ENCODE data around the gene ACE.

ACE gene

DNA sequence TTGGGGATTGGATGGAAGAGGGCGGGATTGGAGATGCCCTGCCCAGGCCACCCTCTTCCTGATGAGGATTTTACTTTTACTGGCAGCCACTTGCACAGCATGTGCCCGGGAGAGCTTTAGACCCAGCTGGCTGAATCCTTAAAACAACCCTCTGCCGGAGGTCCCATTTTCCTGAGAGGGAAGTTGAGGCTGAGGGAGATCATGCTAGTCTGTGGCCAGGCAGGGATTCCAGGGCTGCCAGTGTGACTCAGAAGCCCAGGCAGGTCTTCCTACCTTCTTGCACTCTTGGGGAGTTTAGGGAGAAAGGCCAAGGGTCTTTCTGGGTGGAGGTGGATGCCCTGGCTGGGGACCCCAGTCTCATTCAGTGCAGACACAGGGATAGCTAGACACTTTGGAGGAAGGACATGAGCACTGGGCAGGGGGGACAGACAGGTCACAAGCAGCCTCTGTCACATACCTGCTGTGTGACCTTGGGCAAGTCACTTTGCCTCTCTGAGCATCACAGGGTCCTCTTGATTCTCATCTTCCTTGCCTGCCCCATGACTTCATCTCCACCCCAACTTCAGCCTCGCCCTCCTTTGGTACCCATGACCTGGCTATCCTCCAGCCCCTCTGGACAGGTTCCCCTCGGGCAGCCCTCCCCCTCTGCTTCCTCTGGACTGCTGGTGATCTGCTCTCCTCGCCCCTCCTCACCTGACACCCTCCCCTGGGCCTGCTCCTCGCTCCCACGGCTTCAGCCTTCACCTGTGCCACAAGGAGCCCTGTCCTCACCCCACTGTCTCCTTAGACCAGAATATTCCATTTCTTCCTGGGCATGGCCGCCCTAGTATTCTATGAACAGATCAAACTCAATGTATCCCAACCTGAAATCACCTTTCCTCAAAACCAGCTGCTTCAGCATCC lies 62.1 kb downstream of the ACE start:
- DNase-seq, result no peak

DNA sequence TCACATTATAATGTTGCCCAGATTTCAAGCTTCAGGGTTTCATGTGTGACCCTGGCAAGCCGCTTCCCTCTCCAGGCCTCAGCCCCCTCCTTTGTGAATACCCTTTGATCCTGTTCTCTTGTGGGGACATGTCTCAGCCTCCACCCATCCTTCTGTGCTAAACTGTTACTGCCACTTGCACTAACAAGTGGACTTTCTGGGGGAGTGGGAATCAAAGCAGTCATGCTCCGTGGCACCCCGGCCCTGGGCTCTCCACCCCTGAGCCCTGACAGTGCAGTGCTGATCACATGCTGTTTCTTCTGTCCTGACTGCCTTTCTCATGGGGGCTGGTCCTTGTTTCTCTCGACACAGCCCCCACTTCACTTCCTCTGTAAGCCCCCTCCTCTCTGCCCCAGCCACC lies 63.7 kb downstream of the ACE start:
- no peak for DNase-seq

DNA sequence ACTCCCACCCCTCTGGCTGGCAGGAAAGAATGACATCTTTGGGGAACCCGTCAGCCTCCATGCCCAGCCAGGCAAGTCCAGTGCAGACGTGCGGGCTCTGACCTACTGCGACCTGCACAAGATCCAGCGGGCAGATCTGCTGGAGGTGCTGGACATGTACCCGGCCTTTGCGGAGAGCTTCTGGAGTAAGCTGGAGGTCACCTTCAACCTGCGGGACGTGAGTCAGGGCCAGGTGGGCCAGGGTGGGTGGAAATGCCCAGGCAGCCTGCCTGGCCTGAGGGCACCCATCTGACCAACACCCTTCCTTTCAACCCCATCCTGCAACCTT lies 65.3 kb downstream of the ACE start:
- no peak for DNase-seq

DNA sequence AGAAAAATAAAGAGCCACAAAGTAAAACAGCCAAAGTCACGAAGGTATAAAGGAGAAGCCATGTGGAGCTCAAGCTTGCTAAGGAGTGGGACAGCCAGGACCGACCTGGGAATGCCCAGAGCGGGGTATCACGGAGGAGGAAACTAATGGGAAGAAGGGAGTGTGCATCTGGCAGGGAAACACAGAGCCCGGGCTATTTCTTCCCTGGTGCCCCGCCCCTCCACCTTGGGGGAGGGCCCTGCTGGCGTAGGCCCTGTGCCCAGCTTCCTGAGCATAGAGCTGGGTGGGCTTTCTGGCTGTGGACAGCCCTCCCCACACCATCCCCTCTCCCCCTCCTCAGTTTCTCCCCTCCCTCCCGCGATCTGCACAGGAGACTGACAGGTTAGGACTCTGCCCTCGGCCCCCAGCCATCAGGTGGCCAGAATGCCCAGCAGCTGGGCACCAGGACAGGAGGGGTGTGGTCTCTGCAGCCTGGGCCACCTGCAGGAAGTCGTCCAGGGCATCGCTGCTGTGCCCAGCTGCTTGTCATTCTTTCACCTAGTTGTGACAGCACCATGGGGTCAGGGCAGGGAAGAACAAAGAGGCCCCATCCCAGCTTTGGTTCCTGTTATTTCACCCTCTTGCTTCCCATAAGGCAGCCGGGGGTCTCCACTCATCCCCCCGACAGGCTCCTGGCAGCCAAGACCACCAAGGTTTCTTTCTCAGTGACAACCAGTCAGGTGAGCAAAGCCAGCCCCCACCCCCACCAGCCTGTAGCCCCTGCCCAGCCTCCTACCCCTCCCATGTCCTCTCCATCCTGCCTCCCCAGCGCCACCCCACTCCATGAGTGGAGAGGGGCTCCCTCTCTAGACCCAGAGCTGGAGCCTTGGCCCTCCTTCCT lies 66.3 kb downstream of the ACE start:
- no peak for DNase-seq

DNA sequence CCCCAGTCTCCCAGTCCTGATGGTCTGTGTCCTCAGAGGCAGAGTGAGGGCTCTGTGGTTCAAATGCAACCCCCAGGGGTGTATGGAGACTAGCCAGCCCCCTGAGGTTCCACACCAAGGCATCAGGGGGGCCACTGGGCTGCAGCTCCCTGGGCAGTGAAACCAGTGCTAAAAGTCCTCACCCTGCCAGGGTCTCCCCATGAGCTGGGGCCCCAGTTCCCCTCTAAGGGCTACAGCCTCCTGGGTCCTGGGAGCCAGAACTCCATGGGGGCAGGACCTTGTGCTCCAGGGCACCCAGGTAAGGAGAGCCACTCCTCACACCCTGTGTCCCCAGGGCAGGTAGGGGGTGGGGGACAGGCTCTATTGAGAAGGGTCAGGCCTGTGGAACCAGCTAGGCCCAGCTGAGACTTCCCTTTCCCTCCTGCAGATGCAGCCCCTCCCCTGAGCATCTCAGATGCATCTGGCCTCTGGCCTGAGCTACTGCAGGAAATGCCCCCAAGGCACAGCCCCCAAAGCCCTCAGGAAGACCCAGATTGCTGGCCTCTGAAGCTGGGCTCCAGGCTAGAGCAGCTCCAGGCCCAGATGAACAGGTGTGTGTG lies 67.1 kb downstream of the ACE start:
- DNase-seq, result no peak

DNA sequence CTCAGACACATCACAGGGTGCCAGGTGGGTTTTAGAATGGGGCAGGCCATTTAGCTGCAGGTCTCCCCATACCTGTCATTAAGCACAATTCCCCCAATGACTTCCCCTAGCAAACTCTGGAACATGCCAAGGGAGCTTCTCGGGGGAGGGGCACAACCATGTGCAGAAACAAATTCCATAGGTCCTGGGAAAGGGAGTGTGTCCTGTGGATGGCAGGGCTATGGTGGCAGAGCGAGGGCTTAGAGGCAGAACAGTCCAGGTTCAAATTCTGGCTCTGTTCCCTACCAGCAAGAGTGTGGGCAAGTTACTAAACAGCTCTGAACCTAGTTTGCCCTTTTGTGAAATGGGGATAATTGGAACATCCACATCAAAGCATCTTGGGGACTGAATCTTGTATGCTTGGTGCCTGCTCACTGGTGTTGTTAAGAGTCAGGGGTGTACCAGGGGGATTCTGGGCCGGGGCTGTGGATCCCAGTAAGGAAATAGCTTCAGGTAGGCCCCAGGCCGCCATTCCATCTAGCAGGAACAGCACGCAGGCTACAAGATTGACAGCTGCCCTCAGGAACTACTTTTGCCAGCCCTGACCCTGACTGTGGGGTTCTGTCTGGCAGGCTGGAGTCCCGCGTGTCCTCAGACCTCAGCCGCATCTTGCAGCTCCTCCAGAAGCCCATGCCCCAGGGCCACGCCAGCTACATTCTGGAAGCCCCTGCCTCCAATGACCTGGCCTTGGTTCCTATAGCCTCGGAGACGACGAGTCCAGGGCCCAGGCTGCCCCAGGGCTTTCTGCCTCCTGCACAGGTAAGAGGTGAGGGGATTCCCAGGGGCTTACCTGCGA lies 67.8 kb downstream of the ACE start:
- DNase-seq, result no peak

DNA sequence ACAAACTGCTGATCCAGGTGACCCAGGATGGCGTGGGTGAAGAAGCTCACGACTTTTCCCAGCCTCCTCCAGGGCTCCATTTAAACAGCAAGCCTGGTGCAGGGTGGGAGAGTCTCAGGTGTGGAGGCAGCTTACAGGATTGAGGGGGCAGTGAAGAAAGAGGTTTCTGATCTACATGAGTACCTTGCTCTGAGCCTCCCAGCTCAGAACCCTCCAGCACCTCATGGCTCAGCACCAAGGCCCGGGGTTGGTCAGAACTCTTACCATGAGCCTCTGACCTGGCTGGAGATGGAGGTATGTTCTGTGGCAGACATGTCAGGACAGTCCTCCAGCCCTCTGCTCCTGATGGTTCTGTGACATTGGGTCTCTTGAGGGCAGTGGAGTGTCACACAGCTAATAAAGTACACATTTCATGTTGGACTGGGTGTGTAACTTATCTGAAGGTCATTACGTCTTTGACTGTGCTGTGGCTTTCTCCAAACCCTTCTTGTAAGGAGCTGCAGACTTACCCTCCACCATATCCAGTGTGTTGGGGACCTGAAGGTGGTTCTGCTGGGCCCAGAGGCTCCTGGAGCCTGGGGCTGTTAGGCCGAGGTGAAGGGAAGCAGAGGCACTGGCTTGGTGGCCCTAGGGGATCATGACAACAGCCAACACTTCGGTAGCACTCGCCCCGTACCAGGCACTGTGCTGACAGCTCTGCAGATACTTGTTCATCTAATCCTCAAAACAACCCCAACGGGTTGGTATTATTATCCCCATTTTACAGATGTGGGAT lies 69.6 kb downstream of the ACE start:
- DNase-seq, result no peak

DNA sequence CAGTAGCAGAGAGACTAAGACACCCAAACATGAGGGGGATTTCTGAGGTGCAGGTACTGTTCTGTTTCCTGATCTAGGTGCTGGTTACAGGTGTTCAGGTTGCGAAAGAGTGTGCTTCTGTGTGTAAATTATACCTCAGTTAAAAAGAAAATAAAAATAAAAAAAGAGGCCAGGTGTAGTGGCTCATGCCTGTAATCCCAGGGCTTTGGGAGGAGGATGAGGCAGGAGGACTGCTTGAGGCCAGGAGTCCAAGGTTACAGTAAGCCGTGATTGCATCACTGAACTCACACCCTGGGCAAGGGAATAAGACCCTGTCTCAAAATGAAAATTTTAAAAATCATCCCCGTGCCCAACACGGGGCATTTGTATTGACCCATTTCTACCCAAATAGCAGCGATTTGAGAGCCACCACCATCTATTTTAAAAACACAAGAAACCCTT lies 70.2 kb downstream of the ACE start:
- DNase-seq, result no peak
